Measurements from ENCODE around the gene DAZL. TPM values are rescaled to one million over a fixed set of nuclear protein-coding genes. Genes with fewer than 3 reads are reported as not detected.

Gene DAZL
- total and polyA plus RNA-seq, 9 of the 15 experiments (the other 6 are each of a cell fraction or from before 2014, with no cell fraction given), result not detected

- ChIA-PET CTCF (ENCODE audit: low intra/inter-chr PET ratio) (interaction anchor here (0.6 to 1.8 kb wide), 8 partner anchors 192 to 993 kb away, joined by 3 to 20 read pairs (median 4); no protein-coding TSS in a partner anchor), POLR2A (interaction anchor here (0.5 to 0.6 kb wide), 2 partner anchors 46 to 258 kb away, joined by 3 read pairs; no protein-coding TSS in a partner anchor)
- WGBS (ENCODE audit: insufficient coverage, low coverage, missing lambda C conversion rate), result 13% methylated on average over 7 of the region's 7 CpGs
- Histone ChIP-seq H3K36me3 (ENCODE audit: control insufficient read depth, insufficient read depth, low read length) (no peaks in the 10 kb centered on the region), H4K20me1 (replicated peaks; ENCODE audit: control insufficient read depth, insufficient read depth, low read length) (no peaks in the 10 kb centered on the region), H3K9ac (ENCODE audit: insufficient read depth in 1 of 2, low read depth in 2 of 2, low read length in 2 of 2) (peak overlapping the region in 1 of 2 experiments; percentile 29; a peak in 2 of 4 replicates), H3K4me3 (no peak overlapping the region), H3K4me2 (ENCODE audit: insufficient read depth, low read length) (0 out of 2 replicates have a peak overlapping the region, but pooled peaks have one; percentile 52), H3K9me1 (ENCODE audit: control insufficient read depth, insufficient read depth, low read length) (no peaks in the 10 kb centered on the region), H2AFZ (ENCODE audit: low read depth, low read length) (peak overlapping the region; percentile 98), H3K79me2 (ENCODE audit: control insufficient read depth, insufficient read depth, low read length) (no peaks in the 10 kb centered on the region), H3K9me3 (replicated peaks; ENCODE audit: control insufficient read depth, insufficient read depth, low read depth, low read length) (no peaks in the 10 kb centered on the region), H3K4me1 (replicated peaks in 1 of 2; ENCODE audit: control insufficient read depth in 2 of 2, insufficient read depth in 2 of 2, low read length in 2 of 2) (peaks cover 4 to 16% of the 10 kb centered on the region in 2 experiments; a peak in 4 of 5 replicates), H3K27me3 (ENCODE audit: control insufficient read depth in 2 of 2, insufficient read depth in 2 of 2, low read length in 2 of 2) (peaks cover 2 to 8% of the 10 kb centered on the region in 2 experiments; a peak in 2 of 5 replicates), H3K27ac (ENCODE audit: extremely low read depth, low read depth, low read length) (peak overlapping the region; percentile 48; the same call in 1 of the 3 replicates)
- intact Hi-C loops (cut with micrococcal nuclease) (loop anchor here (1.0 to 10.0 kb wide), 7 partner anchors 232 to 1346 kb away; partner anchors contain the start of genes CAPN7 and OXNAD1), in situ Hi-C loops (cut with MboI) (loop anchor here (5.0 to 10.0 kb wide), 2 partner anchors 264 to 506 kb away; no protein-coding TSS in a partner anchor)
- peak; percentile 88 for ATAC-seq
- BruUV-seq (replicated peaks), result no TSS peak
- FAIRE-seq, result peak; percentile 99
- peak; percentile 75 to 89 (median 80) for DNase-seq (ENCODE audit: extremely low read depth in 1 of 4, low spot score in 3 of 4)
- TF ChIP-seq FOXJ3 (CRISPR knock-in tag; IDR thresholded peaks at IDR 0.05), result no peak
- no peak for TF ChIP-seq SMAD3 (CRISPR knock-in tag; conservative IDR thresholded peaks at IDR 0.05)
- TF ChIP-seq ELF2 (CRISPR knock-in tag; IDR thresholded peaks at IDR 0.05), result no peak
- TF ChIP-seq, protein P1, sequence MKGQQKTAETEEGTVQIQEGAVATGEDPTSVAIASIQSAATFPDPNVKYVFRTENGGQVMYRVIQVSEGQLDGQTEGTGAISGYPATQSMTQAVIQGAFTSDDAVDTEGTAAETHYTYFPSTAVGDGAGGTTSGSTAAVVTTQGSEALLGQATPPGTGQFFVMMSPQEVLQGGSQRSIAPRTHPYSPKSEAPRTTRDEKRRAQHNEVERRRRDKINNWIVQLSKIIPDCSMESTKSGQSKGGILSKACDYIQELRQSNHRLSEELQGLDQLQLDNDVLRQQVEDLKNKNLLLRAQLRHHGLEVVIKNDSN (CRISPR knock-in tag; IDR thresholded peaks at IDR 0.05), result no peak
- TF ChIP-seq HEY1 (CRISPR knock-in tag; IDR thresholded peaks at IDR 0.05; ENCODE audit: borderline replicate concordance), result no peak
- TF ChIP-seq GABPA (tag; conservative IDR thresholded peaks at IDR 0.05; ENCODE audit: low read depth), result 0 out of 2 replicates have a peak, but pooled peaks have one; percentile 22
- peak; percentile 70; the same call in 1 of the 2 replicates for TF ChIP-seq ELF1 (tag; IDR thresholded peaks at IDR 0.05)
- TF ChIP-seq ZNF584 (CRISPR knock-in tag; IDR thresholded peaks at IDR 0.05; ENCODE audit: low read depth), result no peak
- no peak for TF ChIP-seq ZBTB40 (IDR thresholded peaks at IDR 0.05)
- no peak for TF ChIP-seq ZBTB40 (CRISPR knock-in tag; IDR thresholded peaks at IDR 0.05)
- TF ChIP-seq ZSCAN32 (CRISPR knock-in tag; IDR thresholded peaks at IDR 0.05), result peak; percentile 89
- peak; percentile 59; the same call in 1 of the 2 replicates for TF ChIP-seq L3MBTL2 (IDR thresholded peaks at IDR 0.05)
Measured at GRCh38 chr3:16550676-16551341, 54.4 kb downstream of the DAZL start.
